Measurements from ENCODE around the gene TSC22D4.

- no peak for TF ChIP-seq CTCF (IDR thresholded peaks at IDR 0.05)
- no peak for TF ChIP-seq POLR2A (IDR thresholded peaks at IDR 0.05)
These were observed 35.7 kb downstream of the TSC22D4 start for GRCh38 chr7:100443096-100443840.
